HEK293T (cell line): ENCODE results near the gene HCRTR1.

Experiments
- CTCF ChIA-PET: fragments of 350-600 bp; formaldehyde crosslinking; extraction: SDS; loops from one replicate; lab custom pipeline; 2021; ENCODE audit warnings: antibody characterized with exemption, inconsistent platforms; lab: Yijun Ruan, JAX
- POLR2A ChIA-PET: fragments of 350-600 bp; formaldehyde crosslinking; extraction: SDS; loops from one replicate; lab custom pipeline; 2020; ENCODE audit warnings: antibody characterized with exemption, inconsistent platforms; lab: Yijun Ruan, JAX
- DNase-seq: peaks from one replicate; pipeline ENCODE4 v3.0.0; 2012; ENCODE audit warnings: mixed read lengths; ENCODE audit errors: extremely low spot score
- ARNT ChIP-seq: fragments of 450-650 bp; IDR thresholded peaks from 2 replicates; pipeline ENCODE4 v1.6.1; 2017; ENCODE audit warnings: mild to moderate bottlenecking
- BHLHE40 ChIP-seq: fragments of 450-650 bp; IDR thresholded peaks from 2 replicates; pipeline ENCODE4 v1.6.1; 2016; ENCODE audit warnings: mild to moderate bottlenecking, moderate library complexity, borderline replicate concordance
- CTBP1 ChIP-seq: fragments of 450-650 bp; IDR thresholded peaks from 2 replicates; pipeline ENCODE4 v1.6.1; 2016; ENCODE audit warnings: borderline replicate concordance
- ELF4 ChIP-seq: fragments of 450-650 bp; IDR thresholded peaks from 2 replicates; pipeline ENCODE4 v1.6.1; 2017; ENCODE audit warnings: antibody characterized with exemption
- FOXA1 ChIP-seq: fragments of 450-650 bp; IDR thresholded peaks from 2 replicates; pipeline ENCODE4 v1.6.1; 2016; ENCODE audit warnings: mild to moderate bottlenecking
- FOXK2 ChIP-seq: fragments of 450-650 bp; IDR thresholded peaks from 2 replicates; pipeline ENCODE4 v1.6.1; 2016; ENCODE audit warnings: mild to moderate bottlenecking
- FOXM1 ChIP-seq: fragments of 450-650 bp; IDR thresholded peaks from 2 replicates; pipeline ENCODE4 v1.6.1; 2017; ENCODE audit warnings: mild to moderate bottlenecking, borderline replicate concordance
- HDGF ChIP-seq: fragments of 450-650 bp; IDR thresholded peaks from 2 replicates; pipeline ENCODE4 v1.6.1; 2017; ENCODE audit warnings: antibody characterized with exemption, borderline replicate concordance
- L3MBTL2 ChIP-seq: fragments of 450-650 bp; conservative IDR thresholded peaks from 2 replicates; pipeline ENCODE4 v1.6.1; 2016; ENCODE audit warnings: mild to moderate bottlenecking
- LEF1 ChIP-seq: fragments of 450-650 bp; IDR thresholded peaks from 2 replicates; pipeline ENCODE4 v1.6.1; 2017; ENCODE audit warnings: mild to moderate bottlenecking, borderline replicate concordance
- NFRKB ChIP-seq: fragments of 450-650 bp; IDR thresholded peaks from 2 replicates; pipeline ENCODE4 v1.6.1; 2016; ENCODE audit warnings: mild to moderate bottlenecking, moderate library complexity
- SP1 ChIP-seq: fragments of 450-650 bp; IDR thresholded peaks from 2 replicates; pipeline ENCODE4 v1.6.1; 2017
- SUZ12 ChIP-seq: fragments of 450-650 bp; IDR thresholded peaks from 2 replicates; pipeline ENCODE4 v1.6.1; 2016; ENCODE audit warnings: mild to moderate bottlenecking
- TARDBP ChIP-seq: fragments of 450-650 bp; IDR thresholded peaks from 2 replicates; pipeline ENCODE4 v1.6.1; 2016
- ZNF384 ChIP-seq: fragments of 450-650 bp; IDR thresholded peaks from 2 replicates; pipeline ENCODE4 v1.6.1; 2016
- TF ChIP-seq, protein P1 (sequence below): fragments of 450-650 bp; IDR thresholded peaks from 2 replicates; pipeline ENCODE4 v1.6.1; 2016

The HCRTR1 gene

DNA sequence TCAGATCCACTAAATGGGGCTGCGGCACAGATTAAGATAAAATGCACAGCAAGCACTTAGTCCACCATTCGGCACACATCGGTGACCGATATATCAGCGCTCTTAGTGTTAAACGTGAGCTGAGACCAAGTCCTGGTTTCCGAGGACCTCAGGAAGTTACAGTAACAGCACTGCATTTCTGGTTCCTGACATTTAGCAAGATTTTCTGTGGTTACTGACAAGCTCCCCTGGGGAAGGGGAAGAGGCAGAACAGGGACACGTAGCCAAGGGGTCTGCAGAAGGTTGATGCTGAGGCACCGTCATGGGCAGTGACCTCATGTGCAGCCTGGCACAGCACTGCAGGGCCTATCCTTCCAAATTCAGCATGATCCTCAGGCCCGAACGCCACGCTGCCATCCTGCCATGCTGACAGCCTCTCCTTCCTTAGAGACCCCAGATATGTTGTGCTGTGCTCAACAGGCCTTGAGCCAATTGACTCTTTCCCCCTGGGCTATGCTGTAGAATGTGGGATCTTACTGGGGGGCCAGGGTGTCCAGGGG is 40.6 kb downstream of the HCRTR1 start:
- DNase-seq, result no peak
- CTCF ChIA-PET, result interaction anchor here (0.9 to 1.6 kb wide), 2 partner anchors 60 to 131 kb away, joined by 3 to 4 read pairs; no protein-coding TSS in a partner anchor
- POLR2A ChIA-PET, result no interaction called here
- TF ChIP-seq FOXK2 (no peak), NFRKB (no peak), BHLHE40 (no peak), L3MBTL2 (no peak), FOXM1 (no peak), ZNF384 (no peak), TARDBP (no peak), SUZ12 (no peak)

DNA sequence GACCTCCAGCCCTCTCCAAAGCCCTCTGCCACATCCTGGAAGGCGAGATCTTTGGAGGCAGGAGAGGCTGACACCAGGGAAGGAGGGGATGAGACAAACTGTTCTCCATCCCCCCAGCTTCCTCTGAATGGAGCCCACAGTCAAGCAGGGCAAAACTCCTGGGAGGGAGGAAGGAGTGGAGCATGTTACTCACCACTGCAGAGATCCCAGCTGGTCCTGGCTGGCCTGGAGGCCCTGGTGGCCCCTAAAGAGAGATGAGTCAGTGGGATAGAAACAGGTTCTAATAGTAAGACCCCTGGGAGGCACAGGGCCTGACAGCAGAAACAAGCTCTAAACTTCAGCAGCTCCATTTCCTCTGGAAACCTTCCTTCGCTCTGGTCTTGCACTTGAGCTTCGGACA is 41.2 kb downstream of the HCRTR1 start:
- POLR2A ChIA-PET, result no interaction called here
- no peak for TF ChIP-seq ELF4
- no peak for TF ChIP-seq CTBP1
- no peak for TF ChIP-seq BHLHE40
- no peak for TF ChIP-seq ZNF384
- no peak for TF ChIP-seq NFRKB
- TF ChIP-seq FOXK2, result no peak
- no peak for TF ChIP-seq FOXM1
- TF ChIP-seq, protein P1, sequence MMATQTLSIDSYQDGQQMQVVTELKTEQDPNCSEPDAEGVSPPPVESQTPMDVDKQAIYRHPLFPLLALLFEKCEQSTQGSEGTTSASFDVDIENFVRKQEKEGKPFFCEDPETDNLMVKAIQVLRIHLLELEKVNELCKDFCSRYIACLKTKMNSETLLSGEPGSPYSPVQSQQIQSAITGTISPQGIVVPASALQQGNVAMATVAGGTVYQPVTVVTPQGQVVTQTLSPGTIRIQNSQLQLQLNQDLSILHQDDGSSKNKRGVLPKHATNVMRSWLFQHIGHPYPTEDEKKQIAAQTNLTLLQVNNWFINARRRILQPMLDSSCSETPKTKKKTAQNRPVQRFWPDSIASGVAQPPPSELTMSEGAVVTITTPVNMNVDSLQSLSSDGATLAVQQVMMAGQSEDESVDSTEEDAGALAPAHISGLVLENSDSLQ, result no peak
- TF ChIP-seq SP1, result no peak
- TF ChIP-seq TARDBP, result no peak
- no peak for TF ChIP-seq HDGF
- no peak for TF ChIP-seq LEF1
- TF ChIP-seq ARNT, result no peak
- no peak for TF ChIP-seq SUZ12
- no peak for TF ChIP-seq L3MBTL2
- TF ChIP-seq FOXA1, result no peak
- no peak for DNase-seq
- CTCF ChIA-PET, result interaction anchor here (0.8 to 1.4 kb wide), 3 partner anchors 14 to 130 kb away, joined by 3 to 4 read pairs (median 4); no protein-coding TSS in a partner anchor

DNA sequence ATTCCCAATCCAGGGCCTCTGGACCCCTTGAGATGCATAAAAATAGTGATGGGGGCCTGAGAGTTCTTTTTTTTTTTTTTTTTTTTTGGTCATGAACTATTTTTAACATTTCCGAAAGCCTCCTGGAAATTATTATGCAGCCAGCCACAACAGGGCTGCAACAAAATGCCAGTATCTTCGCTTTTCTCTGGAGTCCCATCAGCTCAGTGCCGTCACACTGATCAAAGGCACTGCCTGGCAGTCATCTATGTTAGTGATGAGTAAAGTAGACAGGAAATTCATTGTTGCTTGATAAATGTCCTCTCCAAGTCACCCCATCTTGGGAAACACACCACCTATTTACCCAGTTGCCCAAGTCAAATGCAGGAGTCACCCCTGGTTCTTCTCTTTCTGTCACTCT is 42.4 kb downstream of the HCRTR1 start:
- DNase-seq, result no peak
- TF ChIP-seq L3MBTL2, result no peak
- TF ChIP-seq SUZ12, result no peak
- TF ChIP-seq ELF4, result no peak
- no peak for TF ChIP-seq NFRKB
- TF ChIP-seq CTBP1, result no peak
- TF ChIP-seq TARDBP, result no peak
- TF ChIP-seq, protein P1, result no peak
- CTCF ChIA-PET, result interaction anchor here (1.2 to 1.4 kb wide), 2 partner anchors 45 to 129 kb away, joined by 3 to 4 read pairs; no protein-coding TSS in a partner anchor
- POLR2A ChIA-PET, result interaction anchor here (0.9 kb wide), 1 partner anchor 15 kb away, joined by 4 read pairs; the partner anchor contains the start of gene PEF1

DNA sequence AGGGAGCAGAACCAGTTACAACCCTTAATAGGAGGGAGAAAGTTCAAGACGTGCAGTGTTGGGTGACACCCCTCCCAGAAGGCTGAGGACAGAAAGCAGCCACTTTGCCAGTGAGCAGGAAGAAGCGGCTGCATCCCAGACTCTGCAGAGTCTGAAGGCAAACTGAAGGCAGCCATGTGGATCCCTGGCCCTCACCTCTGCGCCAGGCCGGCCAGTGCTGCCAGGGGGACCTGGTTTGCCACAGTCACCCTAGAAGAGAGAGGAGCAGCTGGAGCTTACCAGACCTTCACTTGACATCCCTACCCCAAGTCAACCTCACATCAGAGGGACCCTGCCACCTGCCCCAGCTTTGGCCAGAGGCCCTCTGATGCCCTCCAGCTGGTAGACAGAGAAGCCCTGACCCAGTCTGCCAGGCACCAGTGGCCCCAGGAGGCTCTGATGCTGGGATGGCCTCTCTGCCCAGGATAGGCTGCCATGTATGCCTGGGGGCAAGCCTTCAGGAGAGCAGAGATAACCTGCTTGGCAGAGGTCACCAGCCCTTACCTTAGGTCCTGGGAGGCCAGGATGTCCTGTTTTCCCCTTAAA is 43.5 kb downstream of the HCRTR1 start:
- ChIA-PET CTCF (interaction anchor here (0.6 to 1.1 kb wide), 5 partner anchors 9 to 128 kb away, joined by 3 to 5 read pairs (median 3); no protein-coding TSS in a partner anchor), POLR2A (interaction anchor here (0.5 to 1.7 kb wide), 2 partner anchors 16 to 144 kb away, joined by 3 to 7 read pairs; partner anchors contain the start of gene PEF1)
- no peak for DNase-seq
- TF ChIP-seq SUZ12, result no peak
- no peak for TF ChIP-seq CTBP1
- no peak for TF ChIP-seq ZNF384
- TF ChIP-seq L3MBTL2, result no peak
- no peak for TF ChIP-seq SP1
- no peak for TF ChIP-seq NFRKB
- TF ChIP-seq, protein P1, result no peak
- no peak for TF ChIP-seq HDGF
- TF ChIP-seq FOXM1, result no peak
- no peak for TF ChIP-seq FOXK2

DNA sequence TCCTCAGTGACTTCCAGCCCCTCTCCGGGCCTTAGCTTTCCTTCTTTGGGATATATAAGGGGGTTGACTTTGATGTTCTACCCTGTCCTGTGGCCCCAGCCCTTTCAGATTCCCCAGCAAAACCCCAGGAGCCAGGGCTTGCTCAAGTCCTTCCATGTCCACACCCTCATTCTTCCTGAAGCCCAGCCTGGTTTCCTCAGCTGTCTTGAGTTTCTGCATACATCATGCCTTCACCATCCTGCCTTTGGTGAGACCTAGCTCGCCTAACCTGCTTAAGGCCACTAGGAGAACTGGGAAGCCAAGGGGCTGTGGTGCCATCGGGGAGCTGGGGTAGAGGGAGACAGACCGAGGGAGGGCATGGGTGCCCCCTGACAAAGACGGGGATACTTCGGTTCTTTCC is 44.4 kb downstream of the HCRTR1 start:
- ChIA-PET POLR2A (interaction anchor here (1.7 kb wide), 1 partner anchor 17 kb away, joined by 7 read pairs; the partner anchor contains the start of gene PEF1), CTCF (interaction anchor here (0.7 to 0.9 kb wide), 4 partner anchors 10 to 127 kb away, joined by 3 to 5 read pairs (median 4); no protein-coding TSS in a partner anchor)
- TF ChIP-seq TARDBP (no peak), SUZ12 (no peak)
- TF ChIP-seq, protein P1, result no peak
- DNase-seq, result no peak

DNA sequence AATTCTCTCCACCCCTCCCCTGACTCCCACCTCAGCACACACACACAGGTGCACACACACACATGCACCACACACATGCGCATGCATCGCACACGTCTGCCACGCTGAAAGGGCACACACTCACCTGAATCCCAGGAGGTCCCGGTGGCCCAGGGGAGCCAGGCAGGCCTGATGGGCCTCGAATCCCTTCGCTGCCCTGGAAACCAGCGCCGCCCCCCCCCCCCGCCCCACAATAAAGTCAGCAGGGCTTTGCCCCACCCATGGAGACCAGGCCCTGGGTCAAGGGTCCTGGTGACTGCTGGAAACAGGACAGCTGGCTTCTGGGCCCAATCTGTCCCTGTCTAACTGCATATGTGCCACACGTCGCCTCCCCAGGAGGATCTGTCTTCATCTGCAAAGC is 45.0 kb downstream of the HCRTR1 start:
- no peak for DNase-seq
- POLR2A ChIA-PET, result interaction anchor here (1.7 kb wide), 1 partner anchor 17 kb away, joined by 7 read pairs; the partner anchor contains the start of gene PEF1

More for the DNA sequence above, 45.0 kb downstream of the HCRTR1 start:
- CTCF ChIA-PET, result interaction anchor here (0.9 to 1.4 kb wide), 2 partner anchors 42 to 83 kb away, joined by 3 to 4 read pairs; no protein-coding TSS in a partner anchor
- TF ChIP-seq SUZ12, result no peak
- TF ChIP-seq NFRKB, result no peak
- no peak for TF ChIP-seq ZNF384
- TF ChIP-seq, protein P1, result no peak
- TF ChIP-seq ARNT, result no peak
- TF ChIP-seq SP1, result no peak
- TF ChIP-seq HDGF, result no peak
- no peak for TF ChIP-seq FOXA1
- TF ChIP-seq FOXK2, result no peak
- TF ChIP-seq BHLHE40, result no peak
- TF ChIP-seq CTBP1, result no peak
- no peak for TF ChIP-seq ELF4
- TF ChIP-seq TARDBP, result no peak
- no peak for TF ChIP-seq L3MBTL2
- TF ChIP-seq FOXM1, result no peak
